GM12873 (cell line): ENCODE results near the gene KIT.

ENCODE experiments used
- TF ChIP-seq, protein P1 (sequence below): IDR thresholded peaks from 2 replicates; pipeline ENCODE4 v1.5.1; 2012; ENCODE audit warnings: low read depth, mild to moderate bottlenecking, moderate library complexity, low read length, control low read depth; ENCODE audit not compliant: insufficient read depth; ENCODE audit errors: missing control alignments

Gene KIT

DNA sequence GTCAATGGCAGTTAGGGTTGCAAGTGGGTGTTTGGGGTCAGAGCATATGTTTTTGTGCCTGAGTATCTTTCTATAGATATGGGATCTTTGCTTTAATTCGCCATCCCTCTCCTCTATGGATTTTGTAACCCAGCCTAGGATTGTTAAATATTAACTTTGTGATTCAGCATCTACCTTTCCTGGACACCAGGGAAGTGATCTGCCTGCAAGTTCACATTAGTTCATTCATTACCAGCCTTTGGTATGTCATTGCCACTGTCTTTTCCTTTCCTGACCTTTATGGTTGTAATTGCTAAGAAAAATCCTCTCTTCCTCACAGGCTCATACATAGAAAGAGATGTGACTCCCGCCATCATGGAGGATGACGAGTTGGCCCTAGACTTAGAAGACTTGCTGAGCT lies 73.8 kb downstream of the KIT start:
- TF ChIP-seq, protein P1, sequence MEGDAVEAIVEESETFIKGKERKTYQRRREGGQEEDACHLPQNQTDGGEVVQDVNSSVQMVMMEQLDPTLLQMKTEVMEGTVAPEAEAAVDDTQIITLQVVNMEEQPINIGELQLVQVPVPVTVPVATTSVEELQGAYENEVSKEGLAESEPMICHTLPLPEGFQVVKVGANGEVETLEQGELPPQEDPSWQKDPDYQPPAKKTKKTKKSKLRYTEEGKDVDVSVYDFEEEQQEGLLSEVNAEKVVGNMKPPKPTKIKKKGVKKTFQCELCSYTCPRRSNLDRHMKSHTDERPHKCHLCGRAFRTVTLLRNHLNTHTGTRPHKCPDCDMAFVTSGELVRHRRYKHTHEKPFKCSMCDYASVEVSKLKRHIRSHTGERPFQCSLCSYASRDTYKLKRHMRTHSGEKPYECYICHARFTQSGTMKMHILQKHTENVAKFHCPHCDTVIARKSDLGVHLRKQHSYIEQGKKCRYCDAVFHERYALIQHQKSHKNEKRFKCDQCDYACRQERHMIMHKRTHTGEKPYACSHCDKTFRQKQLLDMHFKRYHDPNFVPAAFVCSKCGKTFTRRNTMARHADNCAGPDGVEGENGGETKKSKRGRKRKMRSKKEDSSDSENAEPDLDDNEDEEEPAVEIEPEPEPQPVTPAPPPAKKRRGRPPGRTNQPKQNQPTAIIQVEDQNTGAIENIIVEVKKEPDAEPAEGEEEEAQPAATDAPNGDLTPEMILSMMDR = no peak

GRCh38 chr4:54731976-54732375 lies 74.2 kb downstream of the KIT start:
- TF ChIP-seq, protein P1 = no peak

- TF ChIP-seq, protein P1 = no peak
These were observed 79.7 kb downstream of the KIT start for GRCh38 chr4:54737421-54737820.

DNA sequence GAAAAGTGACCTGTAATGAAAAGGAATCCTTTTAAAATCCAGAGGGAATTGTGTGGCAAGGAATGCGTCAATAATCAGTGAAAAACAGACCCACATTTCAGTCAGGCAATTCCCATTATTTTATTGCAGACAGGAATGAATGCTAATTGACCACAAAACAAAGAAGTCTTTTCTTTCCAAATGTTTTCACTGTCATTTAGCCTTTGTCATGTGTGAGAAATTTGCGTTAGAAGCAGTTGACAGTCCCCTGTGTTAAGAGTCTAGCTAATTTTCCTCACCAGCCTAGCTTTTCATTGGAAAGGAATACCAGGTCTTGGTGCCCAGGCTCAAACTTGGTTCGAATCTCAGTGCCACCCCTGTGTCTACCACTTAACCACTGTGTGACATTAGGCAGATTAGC lies 83.4 kb downstream of the KIT start:
- TF ChIP-seq, protein P1 = no peak

DNA sequence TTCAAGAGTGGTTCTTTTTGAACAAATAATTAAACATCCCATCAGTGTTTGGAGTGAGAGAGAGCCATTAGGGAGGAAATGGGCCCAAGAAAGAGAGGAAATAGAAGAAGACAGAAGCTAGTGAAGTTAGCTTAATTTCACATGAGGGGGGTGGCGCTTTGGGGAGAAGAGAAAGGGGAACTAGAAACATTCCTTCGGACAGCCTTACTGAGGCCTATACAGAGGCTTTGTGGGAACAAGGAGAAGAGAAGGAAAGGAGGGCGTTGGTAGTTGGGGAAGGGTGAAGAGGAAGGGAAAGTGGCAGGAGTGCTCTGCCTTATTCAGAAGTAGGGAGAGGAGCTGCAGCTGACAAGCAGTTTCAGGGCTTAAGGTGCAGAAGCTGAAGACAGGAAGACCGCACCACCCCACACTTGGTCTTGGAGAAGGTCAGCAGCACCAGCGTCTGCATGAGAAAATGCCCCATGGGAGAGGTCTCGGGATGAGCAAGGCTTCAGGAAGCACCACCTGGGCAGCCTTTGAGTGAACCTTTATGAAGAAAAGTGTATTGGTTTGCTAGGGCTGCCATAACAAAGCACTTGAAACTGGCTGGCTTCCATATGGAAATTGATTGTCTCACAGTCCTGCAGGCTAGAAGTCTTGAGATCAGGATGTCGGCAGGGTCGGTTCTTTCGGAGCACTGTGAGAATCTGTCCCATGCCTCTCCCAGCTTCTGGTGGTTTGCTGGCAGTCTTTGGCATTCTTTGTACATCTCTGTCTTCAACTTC lies 85.1 kb downstream of the KIT start:
- TF ChIP-seq, protein P1 = no peak

DNA sequence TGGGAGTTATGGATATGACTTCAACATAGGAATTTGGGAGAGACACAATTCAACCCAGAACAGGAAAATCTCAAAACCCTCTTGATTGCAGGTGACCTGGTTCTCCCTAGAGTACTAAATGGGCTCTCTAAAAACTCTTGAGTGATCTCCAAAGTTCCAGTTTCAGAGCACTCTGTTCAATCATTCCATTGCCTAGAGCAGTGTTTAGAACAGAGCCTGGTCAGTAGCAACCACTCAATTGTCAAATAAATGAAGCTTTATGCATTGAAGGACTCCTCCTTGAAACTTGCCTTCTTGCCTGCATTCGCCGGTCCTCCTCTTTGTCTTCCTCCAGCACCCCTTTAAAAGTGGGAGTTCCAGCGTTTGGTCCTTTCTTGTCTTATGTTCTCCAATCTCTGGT lies 85.8 kb downstream of the KIT start:
- TF ChIP-seq, protein P1 = no peak

GRCh38 chr4:54744487-54744886 lies 86.7 kb downstream of the KIT start:
- TF ChIP-seq, protein P1 = no peak
